HG02852 (cell line): Measurements from ENCODE around the gene NUP188.

Experiments used
- ATAC-seq: cut with Tn5 transposase; IDR thresholded peaks from one replicate; pipeline ENCODE4 v1.9.1; 2021; ENCODE audit warnings: mild to moderate bottlenecking, moderate library complexity; ENCODE audit not compliant: unreplicated experiment

Gene NUP188

GRCh38 chr9:129005336-129005997 lies 58.0 kb downstream of the NUP188 start:
- no peak for ATAC-seq

GRCh38 chr9:129006328-129007034 lies 59.0 kb downstream of the NUP188 start:
- ATAC-seq, result no peak

GRCh38 chr9:129007035-129007765 lies 59.7 kb downstream of the NUP188 start:
- ATAC-seq, result no peak

- no peak for ATAC-seq
Observed at GRCh38 chr9:129007766-129008468, 60.4 kb downstream of the NUP188 start.

GRCh38 chr9:129008469-129008965 lies 61.0 kb downstream of the NUP188 start:
- no peak for ATAC-seq

- no peak for ATAC-seq
Observed at GRCh38 chr9:129008986-129009583, 61.6 kb downstream of the NUP188 start.

- no peak for ATAC-seq
Observed at GRCh38 chr9:129009584-129010141, 62.2 kb downstream of the NUP188 start.

- no peak for ATAC-seq
Observed at GRCh38 chr9:129010267-129010975, 62.9 kb downstream of the NUP188 start.

- ATAC-seq, result no peak
Observed at GRCh38 chr9:129011170-129011569, 63.7 kb downstream of the NUP188 start.

GRCh38 chr9:129011761-129012181 lies 64.3 kb downstream of the NUP188 start:
- ATAC-seq, result no peak

GRCh38 chr9:129012343-129012742 lies 64.8 kb downstream of the NUP188 start:
- ATAC-seq, result no peak

GRCh38 chr9:129012893-129013448 lies 65.5 kb downstream of the NUP188 start:
- ATAC-seq, result no peak

GRCh38 chr9:129013674-129014073 lies 66.2 kb downstream of the NUP188 start:
- ATAC-seq, result no peak

GRCh38 chr9:129014124-129014523 lies 66.6 kb downstream of the NUP188 start:
- no peak for ATAC-seq

- ATAC-seq, result no peak
Observed at GRCh38 chr9:129014608-129015007, 67.1 kb downstream of the NUP188 start.

- no peak for ATAC-seq
Observed at GRCh38 chr9:129021091-129021490, 73.6 kb downstream of the NUP188 start.

GRCh38 chr9:129022037-129022436 lies 74.5 kb downstream of the NUP188 start:
- ATAC-seq, result no peak

- no peak for ATAC-seq
Observed at GRCh38 chr9:129023036-129023907, 75.8 kb downstream of the NUP188 start.

GRCh38 chr9:129023908-129024233 lies 76.4 kb downstream of the NUP188 start:
- ATAC-seq, result no peak
